HG03139 (cell line): ENCODE data around the gene SOX13.

Experiments used
- ATAC-seq: cut with Tn5 transposase; IDR thresholded peaks from one replicate; pipeline ENCODE4 v1.9.1; 2021; ENCODE audit not compliant: unreplicated experiment

SOX13 gene

DNA sequence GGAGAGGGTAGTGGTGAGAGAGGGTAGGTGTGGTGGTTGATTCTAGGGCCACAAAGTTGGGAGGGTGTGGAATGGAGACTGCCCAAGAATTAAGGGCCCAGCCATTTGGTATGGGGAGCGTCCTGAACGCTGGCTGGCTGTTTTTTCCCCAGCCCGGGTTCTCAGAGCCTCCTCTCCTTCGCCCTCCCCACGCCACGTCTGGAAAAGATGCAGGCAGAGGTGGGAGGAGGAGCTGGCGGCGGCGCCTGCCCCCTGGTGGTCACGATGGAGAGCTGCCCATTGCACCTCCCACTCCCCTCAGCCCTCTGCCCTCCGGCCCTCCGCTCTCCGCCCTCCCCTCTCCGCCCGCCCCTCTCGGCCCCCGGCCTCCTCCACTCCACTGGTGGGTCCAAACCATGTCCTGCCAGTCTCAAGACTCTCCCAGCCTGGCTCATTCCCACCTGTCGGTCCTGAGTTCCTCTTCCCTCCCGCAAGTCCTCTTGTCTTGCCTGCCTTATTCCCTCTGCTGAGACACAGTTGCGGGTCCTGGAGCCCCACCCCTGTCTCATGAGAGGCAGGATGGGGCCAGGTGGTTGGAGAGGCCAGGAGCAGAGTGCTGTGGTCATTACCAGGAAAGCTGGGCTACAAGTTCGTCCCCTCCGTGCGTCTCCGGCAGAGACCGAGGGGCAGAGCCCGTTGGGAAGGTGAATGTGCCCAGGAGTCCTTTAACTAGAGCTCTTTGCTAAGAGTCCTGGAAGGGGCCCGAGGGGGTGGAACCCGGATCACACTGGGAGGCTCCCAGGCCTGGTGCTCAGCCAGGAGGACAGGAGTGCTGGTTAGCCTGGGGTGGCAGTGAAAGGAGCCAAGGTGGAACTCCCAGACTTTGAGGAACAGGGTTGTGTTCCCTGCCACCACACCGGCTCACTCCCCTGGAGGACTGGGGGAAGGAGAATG is 56.3 kb downstream of the SOX13 start:
- ATAC-seq, result no peak

DNA sequence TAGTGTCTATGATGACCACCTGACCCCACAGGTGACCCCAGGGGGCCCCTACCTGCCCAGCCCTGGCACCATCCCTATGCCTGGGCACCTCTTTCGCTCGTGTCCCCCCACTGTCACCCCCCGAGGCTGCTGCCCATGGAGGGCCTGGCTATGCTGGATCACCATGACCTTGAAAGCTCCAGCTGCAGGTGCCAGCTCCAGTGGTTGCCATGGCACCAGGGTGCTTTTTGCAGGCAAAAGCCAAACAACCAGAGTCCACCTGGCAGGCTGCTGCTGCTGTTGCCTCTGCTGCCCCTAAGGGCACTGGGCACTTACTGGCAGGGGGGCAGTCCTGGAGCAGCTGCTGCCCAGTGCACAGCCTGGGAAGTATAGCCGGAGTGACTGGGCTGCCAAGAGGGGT is 57.3 kb downstream of the SOX13 start:
- ATAC-seq, result no peak

DNA sequence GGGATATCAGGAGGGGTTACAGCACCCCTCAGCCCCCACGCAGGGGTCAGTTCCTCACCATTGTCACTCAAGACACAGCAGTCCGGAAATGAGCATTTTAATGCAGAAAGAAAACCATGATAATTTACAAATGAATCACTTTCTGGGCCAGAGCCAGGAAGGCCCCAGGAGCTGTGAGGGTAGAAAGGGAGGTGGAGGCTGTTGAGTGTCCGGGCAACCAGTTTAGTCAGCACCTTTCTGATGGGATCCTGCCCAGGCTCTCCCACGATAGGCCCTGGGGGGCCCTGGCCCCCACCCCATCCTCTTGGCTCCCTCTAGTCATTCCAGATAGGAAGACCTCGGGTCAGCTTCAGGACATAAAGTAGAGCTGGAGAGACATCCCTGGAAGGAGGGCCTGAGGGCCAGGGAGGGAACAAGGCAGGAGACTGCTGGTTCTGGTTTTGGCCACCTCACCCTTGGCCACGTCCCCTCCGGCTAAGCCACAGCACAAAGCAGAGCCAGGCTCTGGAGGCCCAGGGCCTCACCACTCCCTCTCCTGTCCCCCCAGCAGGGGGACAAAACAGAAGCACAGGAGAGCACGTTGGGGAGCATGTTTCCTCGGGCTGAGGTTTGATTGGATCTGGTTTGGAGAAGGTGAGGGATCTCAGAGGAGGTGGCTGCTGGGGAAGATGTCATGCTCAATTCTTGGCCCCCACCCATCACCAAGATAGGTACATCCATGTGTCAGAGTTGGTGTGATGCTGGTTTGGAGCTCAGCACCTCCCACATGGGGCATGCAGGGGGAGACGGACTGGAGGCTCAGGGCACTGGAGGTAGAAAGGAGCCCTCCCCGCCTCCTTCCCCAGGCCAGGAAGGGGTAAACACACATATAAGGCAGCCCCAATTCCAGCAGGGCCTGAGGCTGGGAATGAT is 58.3 kb downstream of the SOX13 start:
- no peak for ATAC-seq

GRCh38 chr1:204131978-204132377 is 59.1 kb downstream of the SOX13 start:
- no peak for ATAC-seq

- no peak for ATAC-seq
These were observed 59.8 kb downstream of the SOX13 start for GRCh38 chr1:204132718-204133117.

GRCh38 chr1:204134103-204134502 is 61.2 kb downstream of the SOX13 start:
- no peak for ATAC-seq

- no peak for ATAC-seq
These were observed 63.9 kb downstream of the SOX13 start for GRCh38 chr1:204136814-204137213.

DNA sequence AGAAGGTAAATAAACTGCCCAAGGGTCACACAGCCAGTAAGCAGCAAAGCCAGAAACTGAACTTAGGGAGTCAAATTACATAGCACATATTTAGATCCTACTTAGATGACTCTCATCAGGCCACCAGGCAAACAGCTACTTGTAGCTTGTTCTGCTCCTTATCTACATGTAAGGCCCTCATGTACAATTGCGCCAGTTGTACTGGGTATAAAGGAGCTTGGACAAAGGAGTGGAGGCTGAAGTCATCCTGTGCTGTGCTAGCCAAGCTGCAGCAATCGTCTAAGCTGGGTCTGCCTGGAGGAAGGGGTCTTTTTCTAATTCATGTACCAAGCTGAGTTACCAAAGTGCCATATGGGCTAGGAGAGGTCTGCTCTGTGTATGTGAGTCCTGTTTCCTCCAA is 66.2 kb downstream of the SOX13 start:
- no peak for ATAC-seq

GRCh38 chr1:204139952-204140351 is 67.0 kb downstream of the SOX13 start:
- no peak for ATAC-seq

GRCh38 chr1:204141131-204141530 is 68.2 kb downstream of the SOX13 start:
- no peak for ATAC-seq

DNA sequence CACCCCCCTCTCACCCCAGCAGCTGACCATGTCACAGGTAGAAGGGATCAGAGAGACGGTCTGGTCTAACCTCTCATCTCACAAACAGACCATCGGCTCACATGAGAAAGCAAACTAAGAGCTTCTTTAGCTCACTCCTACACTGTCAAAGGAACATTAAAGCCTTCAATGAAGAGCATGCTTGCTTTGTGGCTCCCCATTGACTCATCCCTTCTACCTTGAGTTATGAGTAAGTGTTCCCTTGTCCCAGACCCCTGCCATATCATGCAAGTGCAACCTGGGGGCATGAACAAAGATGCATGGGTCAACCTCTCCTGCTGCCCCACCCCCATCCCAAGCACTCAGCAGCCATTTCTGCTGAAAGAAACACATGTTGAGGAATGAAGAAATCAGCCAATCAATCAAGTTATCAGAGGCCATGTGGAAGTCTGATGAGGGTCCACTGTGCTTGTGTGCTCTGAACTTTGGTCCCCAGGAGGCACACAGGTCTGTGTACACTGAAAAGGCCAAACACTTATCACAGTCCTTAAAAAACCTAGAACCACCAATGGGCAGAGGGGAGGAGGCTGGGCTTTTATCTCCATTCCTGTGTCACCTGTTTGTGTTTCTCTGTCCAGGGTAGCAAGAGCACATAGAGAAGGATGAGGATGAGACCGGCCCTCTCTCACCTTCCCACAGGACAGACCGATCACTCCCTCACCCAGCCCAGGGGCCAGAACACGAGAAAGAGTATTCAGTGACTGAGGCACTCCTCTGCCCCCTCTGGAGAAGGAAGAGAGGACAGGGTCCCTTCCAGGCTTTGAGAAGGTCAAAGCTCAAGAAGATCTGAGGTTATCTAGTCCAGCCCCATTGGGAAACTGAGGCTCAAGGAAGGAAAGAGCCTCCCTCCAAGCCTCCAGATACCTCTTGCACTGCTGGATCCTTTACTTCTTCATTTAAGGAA is 69.4 kb downstream of the SOX13 start:
- ATAC-seq, result no peak

DNA sequence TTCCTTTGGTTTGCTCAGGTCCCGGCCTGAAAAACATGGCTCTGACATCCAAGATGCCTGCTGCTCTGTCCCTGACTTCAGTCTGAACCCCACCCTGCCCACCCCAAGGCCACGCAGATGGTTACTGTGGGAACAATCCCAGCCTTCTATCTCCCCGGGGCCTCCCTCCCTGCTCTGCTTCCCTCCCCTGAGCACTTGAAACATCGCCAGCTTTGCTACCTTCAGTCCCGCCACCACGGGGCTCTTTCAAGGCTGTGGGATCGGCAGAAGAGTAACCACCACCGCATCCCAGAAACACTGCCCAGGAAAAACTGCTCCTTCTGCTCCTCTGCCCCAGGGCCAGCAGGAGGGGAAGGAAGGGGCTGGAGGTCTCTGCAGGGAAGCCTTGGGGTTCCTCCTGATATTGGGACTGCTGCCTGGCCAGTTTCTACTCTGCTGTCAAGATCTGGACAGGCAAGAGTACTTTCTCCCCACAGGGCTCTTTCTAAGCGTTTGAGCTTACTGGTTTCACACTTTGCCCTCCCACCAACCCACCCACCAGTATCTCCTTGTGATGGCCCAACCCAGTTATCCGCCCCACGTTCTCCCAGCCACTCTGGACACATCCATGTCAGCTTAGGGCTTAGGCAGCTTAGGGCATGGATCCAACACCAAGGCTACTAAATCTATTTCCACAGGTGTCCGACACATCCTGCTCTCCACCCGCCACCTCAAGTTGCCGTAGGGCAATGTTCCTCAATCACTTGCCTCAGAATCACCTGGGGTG is 70.5 kb downstream of the SOX13 start:
- ATAC-seq, result no peak

- ATAC-seq, result no peak
These were observed 72.2 kb downstream of the SOX13 start for GRCh38 chr1:204145033-204145504.

- no peak for ATAC-seq
These were observed 73.4 kb downstream of the SOX13 start for GRCh38 chr1:204146309-204146708.

DNA sequence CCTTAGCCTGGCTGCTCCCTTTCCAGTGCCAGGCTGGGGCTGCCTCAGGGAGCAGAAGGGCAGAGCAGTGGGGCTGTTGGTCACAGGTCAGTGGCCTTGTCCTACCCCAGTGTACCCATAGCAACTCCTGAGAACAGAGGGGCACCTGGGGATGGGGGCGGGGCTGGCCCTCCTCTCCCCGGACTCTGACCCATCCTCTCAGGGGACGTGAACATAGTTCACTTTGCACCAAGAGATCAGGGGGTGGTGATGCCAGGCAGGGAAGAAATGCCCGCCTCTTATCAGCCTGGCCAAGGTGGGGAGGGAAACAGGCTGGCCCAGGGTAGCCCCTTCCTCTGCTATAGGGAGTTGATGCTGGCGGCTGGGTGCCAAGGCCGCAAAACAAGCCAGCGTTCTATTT is 74.0 kb downstream of the SOX13 start:
- ATAC-seq, result no peak

DNA sequence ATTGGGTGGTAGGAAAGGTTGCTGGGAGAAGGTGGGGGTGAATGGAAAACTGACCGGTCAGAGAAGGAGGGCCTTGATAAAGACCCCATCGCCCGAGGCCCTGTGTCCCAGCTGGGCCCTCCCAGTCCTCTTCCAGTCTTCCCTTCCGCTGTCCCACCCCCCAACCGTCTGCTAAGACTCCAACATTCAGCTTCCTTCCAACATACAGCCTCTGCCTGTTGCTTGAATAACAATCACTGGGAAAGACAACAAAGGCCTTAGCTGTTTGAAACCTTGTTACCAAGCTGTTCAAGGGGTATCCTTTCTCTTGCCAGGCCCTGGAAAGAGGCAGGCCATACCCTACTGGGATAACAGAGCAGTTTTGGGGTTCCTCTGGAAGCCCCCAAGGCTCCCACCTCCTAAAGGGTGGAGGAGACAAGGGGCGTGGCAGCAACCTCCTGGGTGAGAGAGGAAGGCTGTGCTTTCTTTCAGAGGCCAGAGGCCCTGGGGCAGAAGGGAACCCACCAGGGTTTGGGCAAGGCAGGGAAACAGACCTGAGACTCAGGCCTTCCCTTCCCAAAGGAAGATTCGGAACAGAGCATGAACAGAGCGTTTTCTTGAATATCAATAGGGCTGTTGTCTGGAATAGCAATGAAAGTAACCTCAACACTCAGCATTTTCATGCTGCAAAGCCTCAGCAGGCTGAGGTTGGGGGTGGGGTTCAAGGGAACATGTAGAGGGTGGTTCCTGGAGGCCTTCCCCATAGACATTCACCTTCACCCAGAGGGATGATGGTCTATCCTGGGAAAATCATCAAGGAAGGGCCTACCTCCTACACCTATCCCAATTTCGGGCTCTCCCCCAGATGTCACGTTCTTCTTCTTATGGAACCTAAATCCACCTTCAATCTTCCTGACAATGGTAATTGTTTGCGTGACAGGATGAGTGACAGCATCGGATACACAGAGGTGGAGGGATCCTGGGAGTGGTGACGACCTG is 74.8 kb downstream of the SOX13 start:
- ATAC-seq, result no peak

- ATAC-seq, result no peak
These were observed 76.2 kb downstream of the SOX13 start for GRCh38 chr1:204149107-204149506.

DNA sequence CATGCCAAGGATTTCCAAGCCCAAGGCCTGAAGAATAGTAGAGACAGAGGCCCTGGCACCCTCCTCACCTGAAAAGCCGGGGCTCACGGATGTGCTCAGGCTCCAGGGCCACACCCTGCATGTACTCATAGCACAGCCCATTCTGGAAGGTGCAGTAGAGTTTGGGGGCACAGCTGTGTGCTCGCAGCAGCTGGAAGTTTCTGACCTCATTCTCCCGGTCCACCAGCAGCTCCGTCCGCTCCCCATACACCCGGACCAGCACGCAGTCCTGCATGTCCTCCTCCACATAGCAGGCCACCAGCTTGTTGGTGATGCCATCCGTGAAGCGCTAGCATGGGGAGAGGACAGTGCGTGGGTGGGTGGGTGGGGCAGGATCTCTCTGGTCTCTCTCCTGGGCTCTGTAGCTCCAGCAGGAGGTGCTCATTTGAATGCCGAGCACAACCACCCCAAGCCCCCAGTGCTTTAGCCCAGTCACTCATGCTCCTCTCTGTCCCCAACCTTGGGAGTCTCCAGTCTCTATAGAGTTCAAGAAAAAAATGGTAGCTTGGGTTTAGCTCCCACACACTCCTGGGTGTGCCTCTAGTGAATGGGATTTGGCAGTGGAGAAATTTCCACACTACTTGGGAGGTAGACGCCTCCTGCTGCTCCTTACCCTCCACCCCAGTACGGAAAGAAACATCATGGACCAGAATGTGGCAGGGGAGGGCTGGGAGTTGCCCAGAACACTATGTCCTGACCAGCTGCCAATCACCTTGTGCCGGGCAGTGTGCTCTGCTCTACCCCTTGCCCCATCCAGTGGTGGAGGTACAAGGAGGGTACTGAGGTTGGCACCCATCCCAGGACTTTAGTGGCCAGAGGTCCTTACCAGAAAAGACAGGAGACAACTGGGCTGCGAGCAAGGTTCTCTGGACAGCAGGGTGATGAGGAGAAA is 77.0 kb downstream of the SOX13 start:
- ATAC-seq, result no peak
